Transverse colon (tissue), 4 donors: ENCODE data around the gene SLC35A3. TPM values are rescaled to one million over a fixed set of nuclear protein-coding genes. Genes with fewer than 3 reads are reported as not detected.

Source experiments
- DNase-seq: peaks from one replicate; pipeline ENCODE4 v3.0.0-alpha.2; 2019
- H3K27ac ChIP-seq, 4 donors: fragments of 200-600 bp; sonication (generic); 2 replicates each; pipeline ENCODE4 v1.5.1; 2016 to 2018; ENCODE audit warnings: inconsistent platforms in 4 of 4
- H3K27me3 ChIP-seq: fragments of 200-600 bp; sonication (generic); 2 replicates; pipeline ENCODE4 v1.5.1; 2017; ENCODE audit warnings: inconsistent platforms
- H3K36me3 ChIP-seq, 4 donors: fragments of 200-600 bp; sonication (generic); 2 replicates each; pipeline ENCODE4 v1.5.1; 2017 to 2019; ENCODE audit warnings: inconsistent platforms in 4 of 4
- H3K4me1 ChIP-seq, 4 donors: fragments of 200-600 bp; sonication (generic); 2 replicates each; pipeline ENCODE4 v1.5.1; 2017 to 2020; ENCODE audit warnings: inconsistent platforms in 4 of 4
- H3K4me3 ChIP-seq, 4 donors: fragments of 200-600 bp; sonication (generic); 1 replicate in 1 of 4; 2 replicates in 3 of 4; pipeline versions ENCODE4 v1.5.1 to v1.6.1; 2017 to 2019; ENCODE audit warnings: inconsistent platforms in 4 of 4
- H3K9me3 ChIP-seq, 2 donors: fragments of 200-600 bp; sonication (generic); 2 replicates each; pipeline ENCODE4 v1.5.1; 2017 to 2019; ENCODE audit warnings: inconsistent platforms in 2 of 2
- CTCF ChIP-seq, 5 experiments: fragments of 200-600 bp in 3 of 5; fragments of 450-650 bp in 2 of 5; sonication (generic) in 3 of 5; IDR thresholded peaks; 1 replicate in 2 of 5; 2 replicates in 3 of 5; pipeline ENCODE4 v1.5.1; 2016 to 2017; ENCODE audit warnings: antibody characterized with exemption in 5 of 5, inconsistent platforms in 3 of 5, mild to moderate bottlenecking in 2 of 5, moderate library complexity in 1 of 5
- EP300 ChIP-seq: sonication (generic); formaldehyde crosslinking; IDR thresholded peaks from one replicate; pipeline ENCODE4 v1.6.1; 2017; ENCODE audit warnings: antibody characterized with exemption, low read depth
- POLR2A ChIP-seq: fragments of 450-650 bp; IDR thresholded peaks from one replicate; pipeline ENCODE4 v1.6.1; 2016; ENCODE audit warnings: antibody characterized with exemption, mild to moderate bottlenecking, moderate library complexity
- POLR2AphosphoS5 ChIP-seq, 3 donors: sonication (generic); formaldehyde crosslinking; IDR thresholded peaks; one replicate each; pipeline ENCODE4 v1.6.1; 2016; ENCODE audit warnings: antibody characterized with exemption in 3 of 3
- WGBS, 2 donors: methylation state at CpG; one replicate each; pipeline ENCODE4 v1.1.5; 2018; ENCODE audit warnings: low coverage in 1 of 2; 5-methylcytosine and 5-hydroxymethylcytosine counted together
- in situ Hi-C, 4 donors: fragments of 200-750 bp; cut with MboI; loops; one replicate each; pipeline versions ENCODE4 v1.15.0 to v1.15.1; 2017; ENCODE audit warnings: low sequenced_read_pairs in 3 of 4, low pct_ligation_motif_present in 1 of 4, low pct_unique_long_range_greater_than_20kb in 1 of 4
- intact Hi-C: fragments of 100-400 bp; cut with DNase I; formaldehyde crosslinking; loops from one replicate; pipeline ENCODE4 v1.15.1; 2023; ENCODE audit warnings: low total_unique reads
- small RNA-seq, 4 donors: library from RNA; depleted of rRNA; stranded (forward); fragments of <200 nt; gene quantifications; one replicate each; pipeline ENCODE3, GENCODE V24; 2016
- total RNA-seq, 4 donors: library from RNA; depleted of rRNA; stranded (reverse); fragments of >200 nt; gene quantifications; one replicate each; pipeline ENCODE4 v1.1.0, GENCODE V29; 2016

Gene SLC35A3
- total RNA-seq, 4 donors from 2014 or later: 74.4 to 151 (median 111) TPM

- Histone ChIP-seq H3K4me1 (peaks cover 0 to 4% (median 0%) of the 10 kb centered on the region in 4 donors), H3K9me3 (no peaks in the 10 kb centered on the region), H3K27me3 (no peaks in the 10 kb centered on the region), H3K4me3 (no peak overlapping the region), H3K27ac (no peak overlapping the region), H3K36me3 (peaks cover 0 to 33% (median 13%) of the 10 kb centered on the region in 4 donors)
- no peak for DNase-seq
- intact Hi-C loops: no loop called here
- TF ChIP-seq POLR2A (no peak), CTCF (IDR thresholded peaks at IDR 0.05) (no peak), POLR2AphosphoS5 (IDR thresholded peaks at IDR 0.05) (no peak), EP300 (no peak)
- in situ Hi-C loops: no loop called here
- WGBS, 2 donors: 74 to 85% methylated on average over 3 of the region's 3 CpGs
These were observed 110.5 kb downstream of the SLC35A3 start for GRCh38 chr1:100080331-100080730.

Small RNAs within 50 kb of the gene (small RNA-seq; reads per million reads assigned to genes)
- gene RNU6-1318P: 0 reads per million in 4 donors
- gene RNU6-750P: 0 reads per million in 4 donors

Other genes starting within 250 kb of the SLC35A3 start
- gene FRRS1, start 203.4 kb upstream of the SLC35A3 start, total RNA-seq: 10 to 100 TPM in 2 of 4 donors, 1 to 10 TPM in 2; 3.0 to 32.4 (median 18.9) TPM
- 10 to 100 TPM in 2 of 4 donors, 1 to 10 TPM in 2; 8.0 to 25.9 (median 17.1) TPM for gene AGL, start 119.6 kb upstream of the SLC35A3 start, total RNA-seq
- 1 to 10 TPM; 1.2 to 2.4 (median 2.0) TPM for gene SASS6, start 162.9 kb downstream of the SLC35A3 start, total RNA-seq
- gene TRMT13, start 163.2 kb downstream of the SLC35A3 start, total RNA-seq: 10 to 100 TPM in 3 of 4 donors, 1 to 10 TPM in 1; 3.7 to 25.4 (median 16.7) TPM
- gene LRRC39, start 208.3 kb downstream of the SLC35A3 start, total RNA-seq: 1 to 10 TPM in 1 of 4 donors, under 1 TPM in 2, not detected in 1; 0.48 to 2.6 (median 0.82) TPM